GM23338 (cell line): Measurements from ENCODE around the gene MLF2. TPM values are rescaled to one million over a fixed set of nuclear protein-coding genes. Genes with fewer than 3 reads are reported as not detected.

Source experiments
- ATAC-seq: fragments of 200-7000 bp; cut with Tn5 transposase; 3 replicates; pipeline ENCODE4 v1.9.1; 2020
- DNase-seq: peaks from one replicate; pipeline ENCODE4 v3.0.0-alpha.2; 2015; ENCODE audit warnings: low spot score
- H2AFZ ChIP-seq: fragments of 200-600 bp; sonication (generic); 2 replicates; pipeline ENCODE4 v1.8.0; 2016; ENCODE audit warnings: antibody characterized with exemption, mild to moderate bottlenecking, moderate library complexity
- H3F3A ChIP-seq: fragments of 200-600 bp; sonication (generic); replicated peaks from 2 replicates; pipeline ENCODE4 v1.8.0; 2017; ENCODE audit warnings: antibody characterized with exemption, mixed run types, low read depth
- H3K27ac ChIP-seq: fragments of 200-600 bp; sonication (generic); 2 replicates; pipeline ENCODE4 v1.6.1; 2016; ENCODE audit warnings: low read depth
- H3K27me3 ChIP-seq: fragments of 200-600 bp; sonication (generic); 2 replicates; pipeline ENCODE4 v1.8.0; 2016; ENCODE audit warnings: mild to moderate bottlenecking, mixed run types, moderate library complexity; ENCODE audit not compliant: insufficient read depth
- H3K36me3 ChIP-seq: fragments of 200-600 bp; sonication (generic); 2 replicates; pipeline ENCODE4 v1.8.0; 2016; ENCODE audit warnings: mild to moderate bottlenecking; ENCODE audit not compliant: insufficient read depth
- H3K4me1 ChIP-seq: fragments of 200-600 bp; sonication (generic); 2 replicates; pipeline ENCODE4 v1.8.0; 2016; ENCODE audit warnings: mild to moderate bottlenecking, moderate library complexity; ENCODE audit not compliant: insufficient read depth
- H3K4me2 ChIP-seq: fragments of 200-600 bp; sonication (generic); 2 replicates; pipeline ENCODE4 v1.7.1; 2017; ENCODE audit warnings: mixed run types
- H3K4me3 ChIP-seq: fragments of 200-600 bp; sonication (generic); 2 replicates; pipeline ENCODE4 v1.6.1; 2016; ENCODE audit warnings: mixed run types
- H3K79me2 ChIP-seq: fragments of 200-600 bp; sonication (generic); replicated peaks from 2 replicates; pipeline ENCODE4 v1.8.0; 2017; ENCODE audit warnings: mild to moderate bottlenecking; ENCODE audit not compliant: insufficient read depth
- H3K9me2 ChIP-seq: fragments of 200-600 bp; sonication (generic); 2 replicates; pipeline ENCODE4 v1.8.0; 2017; ENCODE audit not compliant: insufficient read depth
- H4K20me1 ChIP-seq: fragments of 200-600 bp; sonication (generic); replicated peaks from 2 replicates; pipeline ENCODE4 v1.8.0; 2017; ENCODE audit warnings: mild to moderate bottlenecking; ENCODE audit not compliant: insufficient read depth
- H3K27ac Mint-ChIP-seq: 2 replicates; pipeline ENCODE4 v1.8.0; 2020; ENCODE audit warnings: inconsistent platforms, mild to moderate bottlenecking, moderate library complexity, mixed read lengths
- H3K27me3 Mint-ChIP-seq: 3 replicates; pipeline ENCODE4 v1.8.0; 2022; ENCODE audit warnings: low read depth, mild to moderate bottlenecking, moderate library complexity, mixed read lengths, inconsistent platforms; ENCODE audit not compliant: insufficient read depth, poor library complexity
- H3K36me3 Mint-ChIP-seq: 3 replicates; pipeline ENCODE4 v1.8.0; 2021; ENCODE audit warnings: low read depth, mild to moderate bottlenecking, inconsistent platforms, moderate library complexity, mixed read lengths
- H3K4me1 Mint-ChIP-seq: 3 replicates; pipeline ENCODE4 v1.8.0; 2020; ENCODE audit warnings: mild to moderate bottlenecking, inconsistent platforms, mixed read lengths
- H3K4me3 Mint-ChIP-seq: 3 replicates; pipeline ENCODE4 v1.8.0; 2021; ENCODE audit warnings: moderate library complexity, mild to moderate bottlenecking, inconsistent platforms, mixed read lengths
- H3K9me3 Mint-ChIP-seq: 3 replicates; pipeline ENCODE4 v1.8.0; 2020; ENCODE audit warnings: moderate library complexity, mild to moderate bottlenecking, inconsistent platforms, mixed read lengths
- CREB1 ChIP-seq: fragments of 250-450 bp; sonication (Bioruptor Pico); IDR thresholded peaks from 2 replicates; pipeline ENCODE4 v1.5.0; 2020; ENCODE audit warnings: low read depth, mild to moderate bottlenecking, moderate library complexity
- CTCF ChIP-seq, 2 experiments: fragments of 200-600 bp in 1 of 2; sonication (generic) in 1 of 2; conservative IDR thresholded peaks; 2 replicates each; pipeline versions ENCODE4 v1.5.1 to v1.6.1; 2016 to 2017; ENCODE audit warnings: antibody characterized with exemption in 2 of 2, low read depth in 2 of 2, mild to moderate bottlenecking in 2 of 2, moderate library complexity in 1 of 2
- ETS1 ChIP-seq: IDR thresholded peaks from 2 replicates; pipeline ENCODE4 v1.6.1; 2016; ENCODE audit warnings: antibody characterized with exemption
- EZH2 ChIP-seq: fragments of 200-600 bp; sonication (generic); IDR thresholded peaks from one replicate; pipeline ENCODE4 v1.8.0; 2017; ENCODE audit warnings: antibody characterized with exemption, mild to moderate bottlenecking, low read depth; ENCODE audit not compliant: unreplicated experiment
- EZH2phosphoT487 ChIP-seq: fragments of 200-600 bp; sonication (generic); IDR thresholded peaks from one replicate; pipeline ENCODE4 v1.8.1; 2018; ENCODE audit warnings: antibody characterized with exemption; ENCODE audit not compliant: unreplicated experiment
- JUNB ChIP-seq: IDR thresholded peaks from one replicate; pipeline ENCODE4 v1.6.1; 2016; ENCODE audit warnings: antibody characterized with exemption; ENCODE audit not compliant: unreplicated experiment
- NANOG ChIP-seq: IDR thresholded peaks from 2 replicates; pipeline ENCODE4 v1.6.1; 2016; ENCODE audit warnings: antibody characterized with exemption, borderline replicate concordance
- POLR2AphosphoS5 ChIP-seq: IDR thresholded peaks from 2 replicates; pipeline ENCODE4 v1.6.1; 2016; ENCODE audit warnings: antibody characterized with exemption, low read depth
- REST ChIP-seq: IDR thresholded peaks from one replicate; pipeline ENCODE4 v1.6.1; 2018; ENCODE audit warnings: antibody characterized with exemption; ENCODE audit not compliant: unreplicated experiment
- STAT1 ChIP-seq: IDR thresholded peaks from one replicate; pipeline ENCODE4 v1.6.1; 2016; ENCODE audit warnings: antibody characterized with exemption; ENCODE audit not compliant: unreplicated experiment
- ZNF114 ChIP-seq: fragments of 250-450 bp; sonication (Bioruptor Pico); IDR thresholded peaks from 2 replicates; pipeline ENCODE4 v1.5.0; 2020; ENCODE audit warnings: mild to moderate bottlenecking, moderate library complexity
- ZNF331 ChIP-seq: fragments of 250-450 bp; sonication (Bioruptor Pico); IDR thresholded peaks from 2 replicates; pipeline ENCODE4 v1.5.0; 2020; ENCODE audit warnings: low read depth, mild to moderate bottlenecking, moderate library complexity
- ZNF462 ChIP-seq: fragments of 250-450 bp; sonication (Bioruptor Pico); IDR thresholded peaks from 2 replicates; pipeline ENCODE4 v1.5.0; 2020; ENCODE audit warnings: mild to moderate bottlenecking, moderate library complexity
- polyA plus RNA-seq: library from polyadenylated mRNA; unstranded; fragments of >200 nt; fragmentation: Nextera tagmentation; extraction: Ambion mirVana; gene quantifications from 2 replicates; pipeline ENCODE4 v1.2.1, GENCODE V29; 2016
- total RNA-seq: library from RNA; depleted of rRNA; stranded (reverse); fragments of >200 nt; shearing (Covaris generic); gene quantifications from 2 replicates; pipeline ENCODE4 v1.2.3, GENCODE V29; 2014

Gene MLF2
- total and polyA plus RNA-seq, 2 experiments from 2014 or later: 280 to 289 TPM

- Histone ChIP-seq H3K4me1 (peaks cover 15% of the 10 kb centered on the region), H3K9me2 (no peaks in the 10 kb centered on the region), H3K79me2 (0 out of 2 replicates have a peak, but pooled peaks cover 3% of the 10 kb centered on the region), H3K27ac (no peak overlapping the region), H4K20me1 (no peaks in the 10 kb centered on the region), H3F3A (peaks cover 14% of the 10 kb centered on the region; the same call in 1 of the 2 replicates), H3K4me3 (peak overlapping the region; percentile 90), H3K36me3 (no peaks in the 10 kb centered on the region), H3K4me2 (peak overlapping the region; percentile 95), H3K27me3 (peaks cover 28% of the 10 kb centered on the region), H2AFZ (peak overlapping the region; percentile 78)
- ATAC-seq (no peak), DNase-seq (no peak)
- Mint-ChIP-seq H3K9me3 (peaks cover 4% of the 10 kb centered on the region; the same call in 2 of the 3 replicates), H3K27me3 (peaks cover 31% of the 10 kb centered on the region), H3K36me3 (peaks cover 6% of the 10 kb centered on the region; the same call in 2 of the 3 replicates), H3K27ac (no peak overlapping the region), H3K4me3 (peak overlapping the region; percentile 86), H3K4me1 (peaks cover 27% of the 10 kb centered on the region)
- no peak for TF ChIP-seq REST
- TF ChIP-seq JUNB: no peak
- TF ChIP-seq STAT1: no peak
- no peak for TF ChIP-seq ZNF462 (CRISPR knock-in tag)
- TF ChIP-seq ZNF331 (CRISPR knock-in tag): no peak
- TF ChIP-seq POLR2AphosphoS5: no peak
- no peak for TF ChIP-seq CREB1 (CRISPR knock-in tag)
- no peak for TF ChIP-seq ZNF114 (CRISPR knock-in tag)
- TF ChIP-seq NANOG: no peak
- no peak for TF ChIP-seq ETS1
- TF ChIP-seq CTCF (conservative IDR thresholded peaks at IDR 0.05; ENCODE audit: low read depth in 2 of 2): no peak
- TF ChIP-seq EZH2phosphoT487: no peak
- TF ChIP-seq EZH2: no peak
These were observed 53.5 kb downstream of the MLF2 start for GRCh38 chr12:6699259-6699988.
